ENCODE measurements around the gene KIF3B.

DNA sequence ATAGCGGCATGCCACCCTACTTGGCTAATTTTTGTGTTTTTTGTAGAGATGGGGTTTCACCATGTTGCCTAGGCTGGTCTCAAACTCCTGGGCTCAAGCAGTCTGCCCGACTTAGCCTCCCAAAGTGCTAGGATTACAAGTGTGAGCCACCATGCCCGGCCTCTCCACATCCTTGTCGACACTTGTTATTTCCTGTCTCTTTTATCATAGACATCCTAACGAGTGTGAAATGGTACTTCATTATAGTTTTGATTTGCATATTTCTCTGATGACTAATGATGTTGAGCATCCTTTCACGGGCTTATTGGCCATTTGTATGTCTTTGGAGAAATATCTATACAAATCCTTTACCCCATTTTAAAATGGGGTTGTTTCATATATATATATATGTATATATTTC, 41.6 kb downstream of the KIF3B start:
- TF ChIP-seq NFIC (IDR thresholded peaks at IDR 0.05), result no peak
- TF ChIP-seq RAD21 (IDR thresholded peaks at IDR 0.05; ENCODE audit: low read depth), result no peak
- no peak for TF ChIP-seq TAF1 (IDR thresholded peaks at IDR 0.05; ENCODE audit: low read depth)
- TF ChIP-seq EP300 (IDR thresholded peaks at IDR 0.05; ENCODE audit: borderline replicate concordance), result no peak
- TF ChIP-seq MAX (IDR thresholded peaks at IDR 0.05), result no peak
- TF ChIP-seq FOXM1 (IDR thresholded peaks at IDR 0.05; ENCODE audit: borderline replicate concordance, low read depth), result no peak
